ENCODE results near the gene TNS3. TPM values are rescaled to one million over a fixed set of nuclear protein-coding genes. Genes with fewer than 3 reads are reported as not detected.

TNS3 gene
- total RNA-seq, 1 experiment from 2014 or later = 9.5 TPM

GRCh38 chr7:47367369-47367768 lies 214.5 kb downstream of the TNS3 start:
- Histone ChIP-seq H2BK120ac (ENCODE audit: low read depth, low read length, poor library complexity, severe bottlenecking) (no peak overlapping the region), H3K23ac (ENCODE audit: insufficient read length, low read depth, low read length) (no peak overlapping the region), H3T11ph (ENCODE audit: low read length) (no peak overlapping the region), H3K4me2 (ENCODE audit: insufficient read depth, insufficient read length, low read length) (no peak overlapping the region), H3K9ac (ENCODE audit: extremely low read depth, insufficient read length, low read length) (no peak overlapping the region), H3K79me2 (ENCODE audit: insufficient read depth, low read length) (no peaks in the 10 kb centered on the region), H3K27me3 (ENCODE audit: insufficient read depth, low read length) (no peaks in the 10 kb centered on the region), H3K4ac (ENCODE audit: low read depth, low read length) (no peak overlapping the region), H2BK12ac (ENCODE audit: insufficient read length, low read depth, low read length) (no peak overlapping the region), H3K9me3 (ENCODE audit: control insufficient read depth, low read depth, low read length) (no peaks in the 10 kb centered on the region), H2BK15ac (ENCODE audit: low read depth, low read length) (no peak overlapping the region), H3K18ac (ENCODE audit: insufficient read length, low read depth, low read length) (no peak overlapping the region), H3K4me1 (ENCODE audit: insufficient read depth, low read length) (peaks cover 2% of the 10 kb centered on the region; the same call in 1 of the 2 replicates), H3K56ac (ENCODE audit: insufficient read length, low read depth, low read length) (no peak overlapping the region), H3K27ac (ENCODE audit: insufficient read length, low read depth, low read length) (no peak overlapping the region), H4K8ac (replicated peaks; ENCODE audit: insufficient read length, low read depth, low read length) (no peak overlapping the region), H2AK5ac (ENCODE audit: insufficient read length, low read length) (no peak overlapping the region), H2AFZ (ENCODE audit: low read length) (no peak overlapping the region), H3K23me2 (ENCODE audit: insufficient read length, low read depth, low read length, poor library complexity, severe bottlenecking) (no peaks in the 10 kb centered on the region), H2BK20ac (ENCODE audit: low read depth, low read length, poor library complexity, severe bottlenecking) (no peak overlapping the region), H2BK5ac (ENCODE audit: insufficient read length, low read length) (no peak overlapping the region), H4K91ac (ENCODE audit: insufficient read length, low read depth, low read length) (no peak overlapping the region), H3K14ac (ENCODE audit: insufficient read depth, low read length) (no peak overlapping the region), H4K20me1 (ENCODE audit: control insufficient read depth, insufficient read depth, insufficient read length) (no peaks in the 10 kb centered on the region), H4K5ac (ENCODE audit: insufficient read length, low read depth, low read length) (no peak overlapping the region), H3K79me1 (ENCODE audit: insufficient read depth, low read depth, low read length, poor library complexity, severe bottlenecking) (no peaks in the 10 kb centered on the region)
- TF ChIP-seq CTCF (conservative IDR thresholded peaks at IDR 0.05) = no peak
- peak overlapping the region in 2 of 3 experiments; percentile 19 to 81; a peak in 3 of 7 replicates for H3K27ac Mint-ChIP-seq
- no peaks in the 10 kb centered on the region for H3K27me3 Mint-ChIP-seq (ENCODE audit: low read depth)
- no peak for DNase-seq
- H3K4me1 Mint-ChIP-seq = peaks cover 9 to 11% of the 10 kb centered on the region in 2 experiments
- H3K36me3 Mint-ChIP-seq (ENCODE audit: insufficient read depth in 1 of 3, low read depth in 3 of 3) = peaks cover 7 to 14% (median 7%) of the 10 kb centered on the region in 3 experiments; a peak in 5 of 7 replicates
- H3K9me3 Mint-ChIP-seq = no peaks in the 10 kb centered on the region
- no peak overlapping the region for H3K4me3 Mint-ChIP-seq
- WGBS (ENCODE audit: extremely low coverage, insufficient read length, low lambda C conversion rate) = no CpG with 5 or more reads among the region's 5 CpGs
